K562 (cell line): ENCODE measurements around the gene CDKN3.

ENCODE experiments used
- BHLHE40 ChIP-seq: IDR thresholded peaks from 2 replicates; pipeline ENCODE4 v1.6.1; 2011; ENCODE audit warnings: low read length, improper control_type of control experiment
- CHD4 ChIP-seq: fragments of 200-600 bp; sonication (generic); IDR thresholded peaks from 3 replicates; pipeline ENCODE4 v1.6.1; 2012; ENCODE audit warnings: low read depth, mild to moderate bottlenecking, mixed read lengths, low read length, inconsistent platforms; ENCODE audit not compliant: insufficient read depth, insufficient replicate concordance, poor library complexity, severe bottlenecking
- CTCF ChIP-seq, 3 experiments: IDR thresholded peaks in 2 of 3; conservative IDR thresholded peaks in 1 of 3; 2 replicates each; pipeline ENCODE4 v1.5.1; 2011 to 2012; ENCODE audit warnings: low read length in 3 of 3, mild to moderate bottlenecking in 3 of 3, control low read depth in 2 of 3, improper control_type of control experiment in 1 of 3, inconsistent platforms in 1 of 3, low read depth in 1 of 3, mixed read lengths in 1 of 3, moderate library complexity in 1 of 3; ENCODE audit not compliant: insufficient read depth in 2 of 3
- EZH2 ChIP-seq: IDR thresholded peaks from 2 replicates; pipeline ENCODE4 v1.6.1; 2012; ENCODE audit warnings: low read depth, mild to moderate bottlenecking, inconsistent platforms, low read length, borderline replicate concordance
- FOXP4 ChIP-seq: sonication (generic); formaldehyde crosslinking; IDR thresholded peaks from 2 replicates; pipeline ENCODE4 v1.8.0; 2022; ENCODE audit warnings: mild to moderate bottlenecking, missing genetic modification reagents, borderline replicate concordance
- KAT7 ChIP-seq: sonication (generic); formaldehyde crosslinking; IDR thresholded peaks from 2 replicates; pipeline ENCODE4 v1.8.0; 2022; ENCODE audit warnings: missing genetic modification reagents, mild to moderate bottlenecking, borderline replicate concordance
- MBD2 ChIP-seq: sonication (generic); IDR thresholded peaks from 2 replicates; pipeline ENCODE4 v1.6.1; 2016; ENCODE audit warnings: low read depth, borderline replicate concordance
- PCBP2 ChIP-seq: fragments of 200-400 bp; formaldehyde crosslinking; IDR thresholded peaks from 2 replicates; pipeline ENCODE4 v1.6.1; 2018; ENCODE audit warnings: low read length, low read depth, mild to moderate bottlenecking, moderate library complexity; ENCODE audit not compliant: poor library complexity, severe bottlenecking
- ZHX1 ChIP-seq: fragments of 150-350 bp; conservative IDR thresholded peaks from 2 replicates; pipeline ENCODE4 v1.6.1; 2014; ENCODE audit warnings: low read length
- ZSCAN29 ChIP-seq: fragments of 450-650 bp; IDR thresholded peaks from 2 replicates; pipeline ENCODE4 v1.6.1; 2017

- no peak for TF ChIP-seq ZHX1
- TF ChIP-seq CHD4: no peak
- no peak for TF ChIP-seq FOXP4
- no peak for TF ChIP-seq CTCF (IDR thresholded peaks at IDR 0.05 in 2 of 3, conservative IDR thresholded peaks at IDR 0.05 in 1 of 3; ENCODE audit: insufficient read depth in 2 of 3, low read depth in 1 of 3, low read length in 3 of 3)
- no peak for TF ChIP-seq ZSCAN29
- no peak for TF ChIP-seq BHLHE40
- TF ChIP-seq MBD2: no peak
- TF ChIP-seq EZH2: no peak
- no peak for TF ChIP-seq PCBP2
- no peak for TF ChIP-seq KAT7
These were observed 13.0 kb upstream of the CDKN3 start for GRCh38 chr14:54383835-54384234.
